ENCODE results near the gene ATXN7L1.

The ATXN7L1 gene, protein sequence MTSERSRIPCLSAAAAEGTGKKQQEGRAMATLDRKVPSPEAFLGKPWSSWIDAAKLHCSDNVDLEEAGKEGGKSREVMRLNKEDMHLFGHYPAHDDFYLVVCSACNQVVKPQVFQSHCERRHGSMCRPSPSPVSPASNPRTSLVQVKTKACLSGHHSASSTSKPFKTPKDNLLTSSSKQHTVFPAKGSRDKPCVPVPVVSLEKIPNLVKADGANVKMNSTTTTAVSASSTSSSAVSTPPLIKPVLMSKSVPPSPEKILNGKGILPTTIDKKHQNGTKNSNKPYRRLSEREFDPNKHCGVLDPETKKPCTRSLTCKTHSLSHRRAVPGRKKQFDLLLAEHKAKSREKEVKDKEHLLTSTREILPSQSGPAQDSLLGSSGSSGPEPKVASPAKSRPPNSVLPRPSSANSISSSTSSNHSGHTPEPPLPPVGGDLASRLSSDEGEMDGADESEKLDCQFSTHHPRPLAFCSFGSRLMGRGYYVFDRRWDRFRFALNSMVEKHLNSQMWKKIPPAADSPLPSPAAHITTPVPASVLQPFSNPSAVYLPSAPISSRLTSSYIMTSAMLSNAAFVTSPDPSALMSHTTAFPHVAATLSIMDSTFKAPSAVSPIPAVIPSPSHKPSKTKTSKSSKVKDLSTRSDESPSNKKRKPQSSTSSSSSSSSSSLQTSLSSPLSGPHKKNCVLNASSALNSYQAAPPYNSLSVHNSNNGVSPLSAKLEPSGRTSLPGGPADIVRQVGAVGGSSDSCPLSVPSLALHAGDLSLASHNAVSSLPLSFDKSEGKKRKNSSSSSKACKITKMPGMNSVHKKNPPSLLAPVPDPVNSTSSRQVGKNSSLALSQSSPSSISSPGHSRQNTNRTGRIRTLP

DNA sequence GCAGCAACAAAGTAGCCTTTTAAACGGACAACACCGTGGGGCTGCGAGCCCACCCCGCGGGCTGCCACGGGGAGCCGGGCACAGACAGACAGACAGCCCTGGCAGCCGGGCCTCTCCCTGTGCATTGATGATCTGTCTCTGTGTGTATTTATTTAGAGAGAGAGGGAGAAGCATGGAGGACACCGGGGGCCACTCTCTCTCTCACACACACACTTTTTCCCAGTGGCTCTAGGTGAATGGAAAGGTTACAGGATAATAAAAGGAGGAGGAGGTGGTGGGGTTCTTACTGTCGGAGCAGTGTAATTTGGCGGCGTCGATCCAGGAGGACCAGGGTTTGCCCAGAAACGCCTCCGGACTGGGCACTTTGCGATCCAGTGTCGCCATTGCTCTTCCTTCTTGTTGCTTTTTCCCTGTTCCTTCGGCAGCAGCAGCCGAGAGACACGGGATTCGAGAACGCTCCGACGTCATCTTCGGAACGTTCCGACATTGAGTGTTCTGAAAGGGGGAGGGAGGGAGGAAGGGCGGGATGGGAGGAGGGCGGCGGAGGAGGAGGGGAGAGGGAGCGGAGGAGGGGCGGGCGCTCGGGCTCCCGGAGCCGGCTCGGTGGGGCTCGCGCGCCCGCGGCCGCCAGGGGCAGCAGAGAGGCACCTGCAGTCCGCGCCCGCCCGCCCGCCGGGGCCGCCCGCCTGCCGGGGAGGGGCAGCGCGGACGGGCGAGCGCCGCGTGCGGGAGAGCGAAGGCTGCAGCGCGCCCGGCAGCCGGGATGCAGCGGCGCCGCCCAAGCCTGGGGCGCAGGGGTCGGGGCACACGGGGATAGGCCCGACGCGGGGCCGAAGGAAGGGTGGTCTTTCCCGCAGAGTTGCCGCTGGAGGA is at the start of gene ATXN7L1:
Gene ATXN7L1 (minus strand): TSS at position 509 of the 873 bp plus-strand sequence. CDS start 41 bp downstream, at position 468.
- peak; percentile 91 to 92 for DNase-seq (ENCODE audit: low read depth in 2 of 2)

DNA sequence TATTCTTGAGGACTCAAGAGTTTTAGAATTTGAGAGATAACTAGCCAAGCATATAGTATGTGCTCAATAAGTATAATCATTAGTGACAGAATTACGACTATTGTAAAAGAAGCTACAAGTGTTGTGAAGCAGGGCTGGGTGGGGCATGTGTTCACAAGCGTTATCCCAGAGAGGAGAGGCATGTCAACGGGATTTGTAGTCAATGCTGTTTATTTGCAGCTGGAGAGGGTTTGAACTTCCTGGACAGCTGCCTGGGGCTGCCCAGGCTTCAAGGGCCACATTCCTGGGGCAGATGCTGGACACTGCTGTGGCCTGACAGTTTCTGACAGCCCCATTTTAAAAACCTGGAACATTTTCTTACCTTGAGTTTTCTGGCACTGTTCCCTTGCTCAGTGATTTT is 49.7 kb upstream of the ATXN7L1 start:
- DNase-seq (ENCODE audit: low read depth in 2 of 2): no peak

DNA sequence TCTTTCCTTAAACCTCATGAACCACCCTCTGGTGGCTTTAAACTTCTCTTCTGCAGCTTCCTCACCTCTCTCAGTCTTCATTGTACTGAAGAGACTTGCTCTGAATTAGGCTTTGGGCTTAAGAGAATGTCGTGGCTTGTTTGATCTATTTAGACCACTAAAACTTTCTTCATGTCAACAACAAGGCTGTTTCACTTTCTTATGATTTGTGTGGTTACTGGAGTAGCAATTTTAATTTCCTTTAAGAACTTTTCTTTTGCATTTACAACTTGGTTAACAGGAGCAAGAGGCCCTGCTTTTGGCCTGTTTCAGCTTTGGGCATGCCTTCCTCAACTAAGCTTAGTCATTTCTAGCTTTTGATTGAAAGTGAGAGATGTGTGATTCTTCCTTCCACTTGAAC is 48.5 kb upstream of the ATXN7L1 start:
- DNase-seq (ENCODE audit: low read depth in 2 of 2): no peak

DNA sequence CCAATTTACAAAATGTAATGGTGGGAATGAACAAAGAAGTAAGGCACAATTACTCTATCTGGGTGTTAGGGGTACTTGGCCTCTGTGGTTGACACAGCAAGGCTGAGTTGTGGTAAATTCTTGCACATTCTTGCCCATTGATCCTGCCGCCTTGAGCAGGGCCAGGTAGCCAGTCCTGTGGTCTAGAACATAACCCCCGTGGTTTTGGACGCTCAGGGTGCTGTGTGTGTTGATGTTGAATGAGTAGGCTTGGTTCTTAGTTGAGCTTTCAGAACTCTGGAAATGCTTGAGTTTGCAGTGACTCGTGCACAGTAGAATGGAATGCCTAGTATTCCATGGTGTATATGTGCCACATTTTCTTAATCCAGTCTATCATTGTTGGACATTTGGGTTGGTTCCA is 44.4 kb upstream of the ATXN7L1 start:
- no peak for DNase-seq (ENCODE audit: low read depth in 2 of 2)

DNA sequence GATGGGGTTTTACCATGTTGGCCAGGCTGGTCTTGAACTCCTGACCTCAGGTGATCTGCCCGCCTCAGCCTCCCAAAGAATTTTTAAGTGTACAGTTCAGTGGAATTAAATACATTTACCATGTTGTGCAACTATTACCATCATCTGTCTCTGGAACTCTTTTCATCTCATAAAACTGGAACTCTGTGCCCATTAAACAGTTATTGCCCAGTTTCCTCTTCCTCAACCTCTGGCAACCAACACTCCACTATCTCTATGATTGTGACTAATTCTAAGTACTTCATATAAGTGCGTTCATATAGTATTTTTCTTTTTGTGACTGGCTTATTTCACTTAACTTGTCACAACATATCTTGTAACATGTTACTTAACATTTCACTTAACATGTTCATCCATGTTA is 41.3 kb upstream of the ATXN7L1 start:
- DNase-seq (ENCODE audit: low read depth in 2 of 2): no peak

DNA sequence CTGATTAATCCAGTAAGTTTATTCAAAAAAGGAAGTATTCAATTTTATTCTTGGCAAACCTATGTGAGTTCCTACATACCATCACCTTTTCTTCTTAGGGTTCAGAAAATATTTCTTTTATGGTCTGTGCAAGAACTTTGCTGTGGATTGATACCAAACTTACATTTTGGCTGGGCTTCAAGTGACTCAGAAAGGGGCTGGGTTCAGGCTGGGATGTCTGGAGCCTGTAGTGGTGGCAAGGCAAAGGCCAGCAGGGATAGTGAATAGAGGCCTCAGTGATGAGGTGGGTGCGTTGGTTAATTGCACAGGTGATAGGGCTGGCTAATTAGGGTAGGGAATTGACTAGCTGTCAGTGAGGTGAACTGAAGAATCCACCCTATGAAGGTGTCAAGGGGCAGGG is 40.2 kb upstream of the ATXN7L1 start:
- no peak for DNase-seq (ENCODE audit: low read depth in 2 of 2)

DNA sequence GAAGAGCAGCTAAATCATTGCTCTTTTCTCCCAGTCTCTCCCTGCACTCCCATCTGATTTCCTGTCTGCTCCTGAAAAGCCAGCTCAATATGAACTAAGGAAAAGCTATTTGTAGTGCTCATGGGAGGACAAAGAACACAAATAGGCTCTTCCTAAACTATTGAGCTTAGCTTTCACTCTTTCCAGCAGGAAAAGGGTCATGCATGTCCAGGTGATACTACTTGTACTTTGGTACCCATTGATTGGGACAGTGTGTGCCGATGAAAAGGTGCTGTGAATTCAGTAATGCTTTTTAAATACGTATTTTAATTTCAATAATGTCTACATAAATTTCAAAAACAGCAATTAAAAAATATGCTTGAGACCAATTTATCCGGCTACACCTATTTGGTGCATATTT is 37.5 kb upstream of the ATXN7L1 start:
- no peak for DNase-seq (ENCODE audit: low read depth in 2 of 2)

DNA sequence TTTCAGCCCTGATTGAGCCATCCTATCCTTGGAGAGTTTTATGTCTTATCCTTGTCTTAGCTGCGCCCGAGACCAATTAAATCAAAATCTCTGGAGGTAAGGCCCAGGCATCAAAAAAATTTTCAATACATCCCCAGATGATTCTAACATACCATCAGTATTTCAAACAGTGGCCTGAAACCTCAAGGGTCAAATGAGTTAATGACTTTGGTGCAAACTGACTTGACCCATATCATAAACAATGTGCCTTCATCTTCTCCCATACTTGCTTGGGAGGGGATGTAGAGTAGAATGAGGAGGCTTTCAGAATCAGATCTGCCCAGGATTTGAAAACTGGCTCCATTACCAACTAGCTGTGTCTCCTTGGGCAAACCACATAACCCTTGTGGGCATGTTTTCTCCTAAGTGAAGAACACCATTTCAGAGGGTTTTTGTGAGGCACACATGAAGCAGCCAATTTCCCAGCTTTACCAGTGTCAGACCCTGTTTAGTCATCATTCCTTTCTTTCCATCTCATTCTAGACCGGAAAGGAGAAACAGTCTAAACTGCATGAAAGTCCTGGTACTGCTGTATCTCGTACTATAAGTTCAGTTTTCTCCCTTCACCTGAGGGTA is 35.7 kb upstream of the ATXN7L1 start:
- DNase-seq (ENCODE audit: low read depth in 2 of 2): no peak

DNA sequence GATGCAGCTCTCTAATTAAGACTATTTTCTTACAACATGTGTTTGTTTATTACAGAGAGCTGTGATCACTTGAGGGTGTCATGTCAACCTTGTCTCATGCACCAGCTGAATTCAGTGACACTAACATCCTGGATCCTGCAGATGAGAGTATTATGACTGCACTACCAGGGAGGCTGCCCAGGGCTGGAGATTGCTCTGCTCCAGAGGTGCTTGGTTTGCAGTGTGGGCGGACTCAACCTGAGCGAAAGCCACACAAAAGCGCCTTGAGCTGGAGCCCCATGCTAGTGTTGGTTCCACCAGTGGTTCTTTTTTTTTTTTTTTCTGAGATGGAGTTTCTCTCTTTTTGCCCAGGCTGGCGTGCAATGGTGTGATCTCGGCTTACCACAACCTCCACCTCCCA is 33.8 kb upstream of the ATXN7L1 start:
- no peak for DNase-seq (ENCODE audit: low read depth in 2 of 2)

DNA sequence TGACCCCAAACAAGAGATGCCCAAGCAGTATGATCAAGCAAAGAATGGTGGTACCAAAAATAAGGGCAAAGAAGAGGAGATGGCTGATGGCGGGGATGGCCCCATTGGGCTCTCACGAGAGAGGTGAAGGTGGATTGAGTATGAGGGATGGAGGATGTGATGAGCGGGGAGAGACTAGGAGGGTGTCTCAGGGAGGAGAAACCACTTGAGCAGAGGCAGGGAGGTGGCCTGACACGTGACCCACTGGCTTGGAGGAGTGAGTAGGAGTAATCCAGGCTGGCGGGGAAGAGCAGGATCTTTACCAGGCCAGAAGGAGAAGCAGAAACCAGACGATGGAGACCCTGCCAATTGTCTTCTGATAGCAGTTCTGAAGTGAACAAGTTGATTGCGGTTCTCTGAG is 33.3 kb upstream of the ATXN7L1 start:
- DNase-seq (ENCODE audit: low read depth in 2 of 2): no peak

DNA sequence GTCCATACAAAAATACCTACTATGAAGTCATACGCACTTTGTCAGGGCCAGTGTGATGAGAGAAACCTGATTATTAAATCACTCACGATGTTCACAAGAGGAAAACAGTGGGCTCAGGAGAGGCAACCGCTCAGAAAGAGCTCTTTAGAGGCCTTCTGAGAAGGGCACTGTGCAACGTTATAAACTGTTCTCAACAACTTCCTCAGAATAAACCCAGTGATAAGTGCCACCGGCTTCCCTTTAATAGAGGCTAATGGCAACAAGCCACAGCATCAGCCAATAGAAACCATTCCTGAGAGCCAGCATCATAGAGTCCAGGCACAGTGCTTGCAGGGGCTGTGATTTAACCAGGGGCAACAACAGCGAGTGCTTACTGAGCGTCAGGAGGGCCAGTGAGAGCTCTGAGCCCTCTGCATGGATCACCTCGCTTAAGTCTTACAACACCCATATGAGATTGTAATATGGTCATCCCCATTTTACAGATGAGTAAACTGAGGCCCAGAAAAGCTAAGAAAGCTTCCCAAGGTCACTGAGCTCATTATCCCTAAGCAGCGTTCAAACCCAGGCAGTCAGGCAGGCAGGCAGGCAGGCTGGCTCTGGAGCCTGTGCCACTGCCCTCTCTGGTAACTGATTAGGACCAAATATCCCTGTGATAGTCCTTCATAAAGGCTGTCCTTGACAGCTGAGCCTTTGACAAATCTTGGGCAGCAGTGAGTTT is 30.9 kb upstream of the ATXN7L1 start:
- no peak for DNase-seq (ENCODE audit: low read depth in 2 of 2)

DNA sequence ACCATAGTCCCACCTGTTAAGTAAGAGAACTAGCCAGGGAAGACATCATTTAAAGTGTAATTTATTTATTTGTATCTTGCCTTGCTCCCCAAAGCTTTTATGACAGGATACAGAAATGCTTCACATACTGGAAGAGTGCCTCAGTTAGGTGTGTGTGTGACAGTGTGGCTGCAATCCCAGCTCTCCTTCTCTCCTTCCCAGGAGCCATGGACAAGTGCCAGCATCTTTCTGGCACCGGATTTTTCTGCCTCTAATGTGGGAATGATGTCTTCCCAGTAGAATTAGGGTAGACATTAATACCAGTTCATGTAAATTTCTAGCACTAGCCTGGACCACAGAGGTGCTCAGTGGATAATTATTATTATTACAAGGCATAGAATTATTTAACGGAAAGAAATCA is 30.3 kb upstream of the ATXN7L1 start:
- no peak for DNase-seq (ENCODE audit: low read depth in 2 of 2)

DNA sequence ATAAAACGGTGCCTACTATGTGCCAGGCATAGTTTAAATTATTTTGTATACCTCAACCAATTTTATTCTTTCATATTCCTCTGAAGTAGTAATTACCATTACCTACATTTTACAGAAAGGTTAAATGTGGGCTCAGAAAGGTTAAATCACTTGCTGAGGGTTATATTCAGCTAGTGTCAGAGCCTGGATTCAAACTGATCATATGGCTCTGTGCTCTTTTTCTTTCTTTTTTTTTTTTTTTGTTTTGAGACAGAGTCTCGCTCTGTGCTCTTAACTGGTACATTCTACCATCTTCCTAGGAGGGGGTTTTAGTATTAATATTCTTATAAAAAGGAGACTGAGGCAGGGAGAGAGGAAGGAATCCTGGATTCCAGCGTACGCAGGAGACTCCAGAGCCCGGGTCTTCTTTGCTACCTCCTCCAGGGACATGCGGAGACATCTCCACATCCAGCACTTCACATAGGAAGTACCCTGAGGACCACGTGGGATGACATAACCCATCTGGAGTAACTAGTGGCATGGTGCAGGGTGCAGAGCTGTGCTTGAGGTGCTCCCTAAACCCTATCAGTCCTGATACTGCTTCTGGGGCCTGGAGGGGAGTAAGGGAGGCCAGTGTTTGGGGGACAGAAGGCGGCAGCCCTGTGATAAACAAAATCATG is 29.6 kb upstream of the ATXN7L1 start:
- no peak for DNase-seq (ENCODE audit: low read depth in 2 of 2)

DNA sequence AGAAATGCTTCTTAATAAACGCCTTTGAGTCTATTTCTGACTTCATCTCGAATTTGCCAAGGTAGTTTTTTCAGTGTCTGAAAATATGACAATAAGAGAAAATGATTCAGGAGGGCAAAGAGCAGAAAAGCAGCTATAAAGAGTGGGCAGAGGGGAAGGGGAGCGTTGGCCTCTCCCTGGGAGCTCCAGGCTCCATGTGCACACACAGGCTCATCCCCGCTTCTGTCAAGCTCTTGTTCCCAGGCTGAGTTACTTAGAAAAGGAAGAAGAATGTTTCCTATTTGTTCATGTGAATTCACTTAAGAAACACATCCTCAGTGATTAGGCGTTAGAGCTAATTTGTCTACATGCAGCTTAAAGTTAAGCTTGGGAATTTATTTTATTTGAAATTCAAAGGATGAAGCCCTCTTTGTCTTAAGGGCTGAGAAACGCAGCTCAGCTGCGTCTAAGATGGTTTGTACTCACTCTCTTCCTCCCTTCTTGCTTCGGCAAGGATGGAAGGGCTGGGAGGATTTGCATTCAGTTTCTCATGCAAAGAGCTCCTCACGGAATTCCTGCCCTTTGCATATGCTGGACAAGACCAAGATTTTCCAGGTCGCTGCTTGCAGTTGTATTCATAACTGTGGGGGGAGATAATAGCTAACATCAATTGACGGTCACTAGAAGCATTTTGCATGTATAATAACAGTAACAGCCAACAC is 29.0 kb upstream of the ATXN7L1 start:
- DNase-seq (ENCODE audit: low read depth in 2 of 2): no peak

DNA sequence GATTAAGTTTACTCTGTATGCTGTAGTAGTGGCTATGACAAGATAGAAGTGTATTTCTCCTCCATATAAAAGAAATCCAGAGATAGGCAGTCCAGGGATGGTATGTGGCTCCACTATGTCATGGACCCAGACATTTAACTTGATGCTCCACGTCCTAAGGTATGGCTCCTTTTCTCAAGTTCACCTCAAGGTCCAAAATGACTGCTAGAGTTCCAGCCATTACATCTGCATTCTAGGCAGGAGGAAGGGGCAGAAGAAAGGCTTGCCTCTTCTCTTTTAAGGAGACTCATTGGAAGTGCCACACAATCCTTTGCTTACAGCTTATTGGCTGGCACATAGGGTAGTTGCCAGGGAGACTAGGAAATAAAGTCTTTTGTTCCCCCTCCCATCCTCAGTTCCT is 27.7 kb upstream of the ATXN7L1 start:
- DNase-seq (ENCODE audit: low read depth in 2 of 2): no peak

DNA sequence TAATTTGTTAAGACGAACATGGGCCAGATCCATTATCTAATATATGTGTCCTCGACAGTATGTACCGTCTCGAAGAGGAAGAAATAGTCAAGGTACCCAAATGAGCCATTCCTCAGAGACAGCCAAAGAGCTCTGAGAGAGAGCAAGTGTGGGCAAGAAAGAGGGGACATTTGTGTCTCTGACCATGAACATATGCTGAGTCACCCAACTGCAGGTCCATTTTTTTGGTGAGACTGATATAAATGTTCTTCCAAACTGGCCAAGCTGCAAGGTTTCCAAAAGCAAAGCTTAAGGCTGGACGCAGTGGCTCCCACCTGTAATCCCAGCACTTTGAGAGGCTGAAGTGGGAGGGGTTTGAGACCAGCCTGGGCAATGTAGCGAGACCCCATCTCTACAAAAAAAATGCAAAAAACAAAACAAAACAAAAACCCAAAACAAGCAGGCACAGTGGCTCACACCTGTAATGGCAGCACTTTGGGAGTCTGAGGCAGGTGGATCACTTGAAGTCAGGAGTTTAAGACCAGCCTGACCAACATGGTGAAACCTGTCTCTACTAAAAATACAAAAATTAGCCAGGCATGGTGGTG is 26.0 kb upstream of the ATXN7L1 start:
- DNase-seq (ENCODE audit: low read depth in 2 of 2): no peak

DNA sequence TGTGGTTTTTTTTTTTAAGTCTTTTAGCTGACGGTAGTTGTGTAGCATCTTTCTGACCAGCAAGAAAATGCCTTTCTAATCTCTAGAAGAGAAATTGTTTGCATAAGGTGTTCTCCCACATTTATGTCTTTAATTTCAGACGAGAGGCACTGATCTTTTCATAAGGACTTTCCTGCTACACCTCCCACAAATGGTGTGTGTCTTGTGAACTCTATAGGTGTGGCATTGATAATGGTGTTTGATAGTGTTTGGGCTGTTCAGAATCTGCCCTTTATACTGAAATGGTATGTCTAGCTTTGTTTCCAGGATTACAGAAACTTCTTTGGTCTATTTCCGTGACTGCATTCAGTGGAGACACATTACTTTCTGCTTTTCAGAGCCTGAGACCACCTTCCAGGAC is 21.6 kb upstream of the ATXN7L1 start:
- DNase-seq (ENCODE audit: low read depth in 2 of 2): no peak

DNA sequence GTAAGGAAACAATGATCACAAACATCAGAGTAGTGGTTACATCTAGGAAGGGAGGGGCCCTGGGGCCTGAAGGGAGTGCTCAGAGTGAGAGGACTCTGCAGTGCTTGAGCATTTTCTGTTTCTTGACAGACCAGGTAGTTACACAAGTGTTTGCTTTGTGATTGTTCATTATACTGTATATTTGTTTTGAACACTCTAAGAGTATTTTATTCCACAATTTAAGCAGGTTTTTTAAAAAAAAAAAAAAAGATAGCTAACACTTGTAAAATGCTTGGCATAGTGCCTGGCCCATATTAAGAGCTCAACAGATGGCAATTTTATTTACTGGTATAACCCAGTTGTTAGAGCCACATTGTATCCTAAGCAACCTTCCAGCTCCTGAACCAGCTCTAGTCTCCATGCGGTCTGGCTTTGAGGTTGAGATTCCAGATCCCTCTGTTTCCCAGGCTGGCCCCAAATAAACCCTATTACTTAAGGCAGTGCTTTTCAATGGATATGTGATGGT is 20.1 kb upstream of the ATXN7L1 start:
- no peak for DNase-seq (ENCODE audit: low read depth in 2 of 2)

DNA sequence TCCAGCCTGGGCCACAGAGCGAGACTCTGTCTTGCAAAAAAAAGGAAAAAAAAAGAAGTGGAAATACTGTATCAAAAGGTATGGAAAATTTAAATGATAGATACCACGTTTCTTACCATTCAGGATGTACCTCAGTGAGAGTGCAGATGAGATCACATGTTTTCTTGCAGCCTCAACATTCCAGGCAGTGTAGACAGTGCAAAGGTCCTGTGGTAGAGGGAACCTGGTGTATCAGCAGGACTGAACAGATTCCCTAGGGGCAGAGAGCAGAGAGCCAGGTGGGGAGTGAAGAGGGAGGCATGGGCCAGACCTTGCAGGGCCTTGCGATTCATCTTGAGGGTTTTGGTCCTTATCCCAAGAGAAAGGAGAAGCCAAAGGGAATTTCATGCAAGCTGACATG is 17.7 kb upstream of the ATXN7L1 start:
- no peak for DNase-seq (ENCODE audit: low read depth in 2 of 2)

Data from stimulated activated CD4-positive, alpha-beta T cell treated with anti-CD3 and anti-CD28 coated beads, Interleukin-1b, Interleukin-23, amount 100 ng/mL, for 4 hours (primary cell).